ENCODE measurements around the gene AHNAK. TPM values are rescaled to one million over a fixed set of nuclear protein-coding genes. Genes with fewer than 3 reads are reported as not detected.
"Not testable (repeated sequence)": the region's sequence is repeated elsewhere in the genome, so short reads cannot be mapped to it uniquely, and the experiment has no call there.

Gene AHNAK
- total RNA-seq, 4 donors from 2014 or later, result 1,345 to 1,611 (median 1,532) TPM

DNA sequence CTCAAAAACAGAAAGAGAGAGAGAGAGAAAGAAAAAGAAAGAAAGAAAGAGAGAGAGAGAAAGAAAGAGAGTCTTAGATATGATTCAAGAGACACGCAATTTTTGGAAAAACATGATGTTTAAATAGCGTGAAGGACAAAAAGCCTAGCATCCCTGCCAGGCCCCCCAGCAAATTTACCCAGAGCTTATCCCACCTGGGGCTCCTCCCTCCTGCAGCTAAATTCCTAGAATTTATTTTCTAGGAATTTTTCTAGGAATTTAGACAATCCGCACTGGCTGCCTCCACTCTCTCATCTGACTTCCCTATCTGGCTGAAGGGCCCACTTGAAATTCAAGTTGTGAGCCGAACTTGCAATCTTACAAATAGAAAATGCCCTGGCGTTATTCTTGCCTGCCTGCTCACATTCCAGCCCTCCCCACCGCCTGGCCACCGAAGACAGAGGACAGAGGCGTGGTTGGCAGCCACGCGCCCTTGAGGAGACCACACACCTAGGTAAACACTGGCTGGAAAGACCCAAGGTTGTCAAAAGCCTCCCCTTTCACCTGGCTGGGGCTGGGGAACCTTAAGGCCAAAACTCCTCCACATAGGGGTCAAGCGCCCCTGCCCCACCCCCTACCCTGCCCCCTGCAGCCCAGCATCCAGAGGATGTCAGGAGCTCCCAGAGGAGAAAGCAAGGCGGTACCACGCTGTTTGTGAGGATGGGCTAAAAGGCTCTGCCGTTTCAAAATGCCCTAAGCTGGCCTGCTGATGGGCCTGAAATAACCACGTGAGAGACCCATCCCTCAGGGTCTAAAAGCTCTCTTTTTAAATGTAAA, 42.2 kb downstream of the AHNAK start:
- no peak overlapping the region for H3K4me3 ChIP-seq (ENCODE audit: low read depth, poor library complexity, severe bottlenecking)
- DNase-seq (ENCODE audit: low spot score in 2 of 2), result no peak
- WGBS, 2 donors, result 68 to 85% methylated on average over 15 of the region's 15 CpGs
- intact Hi-C loops (cut with DNase I; ENCODE audit: low total_unique reads), result no loop called here
- TF ChIP-seq, protein P1, sequence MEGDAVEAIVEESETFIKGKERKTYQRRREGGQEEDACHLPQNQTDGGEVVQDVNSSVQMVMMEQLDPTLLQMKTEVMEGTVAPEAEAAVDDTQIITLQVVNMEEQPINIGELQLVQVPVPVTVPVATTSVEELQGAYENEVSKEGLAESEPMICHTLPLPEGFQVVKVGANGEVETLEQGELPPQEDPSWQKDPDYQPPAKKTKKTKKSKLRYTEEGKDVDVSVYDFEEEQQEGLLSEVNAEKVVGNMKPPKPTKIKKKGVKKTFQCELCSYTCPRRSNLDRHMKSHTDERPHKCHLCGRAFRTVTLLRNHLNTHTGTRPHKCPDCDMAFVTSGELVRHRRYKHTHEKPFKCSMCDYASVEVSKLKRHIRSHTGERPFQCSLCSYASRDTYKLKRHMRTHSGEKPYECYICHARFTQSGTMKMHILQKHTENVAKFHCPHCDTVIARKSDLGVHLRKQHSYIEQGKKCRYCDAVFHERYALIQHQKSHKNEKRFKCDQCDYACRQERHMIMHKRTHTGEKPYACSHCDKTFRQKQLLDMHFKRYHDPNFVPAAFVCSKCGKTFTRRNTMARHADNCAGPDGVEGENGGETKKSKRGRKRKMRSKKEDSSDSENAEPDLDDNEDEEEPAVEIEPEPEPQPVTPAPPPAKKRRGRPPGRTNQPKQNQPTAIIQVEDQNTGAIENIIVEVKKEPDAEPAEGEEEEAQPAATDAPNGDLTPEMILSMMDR (IDR thresholded peaks at IDR 0.05), result no peak
- no peak for TF ChIP-seq POLR2A (IDR thresholded peaks at IDR 0.05)

DNA sequence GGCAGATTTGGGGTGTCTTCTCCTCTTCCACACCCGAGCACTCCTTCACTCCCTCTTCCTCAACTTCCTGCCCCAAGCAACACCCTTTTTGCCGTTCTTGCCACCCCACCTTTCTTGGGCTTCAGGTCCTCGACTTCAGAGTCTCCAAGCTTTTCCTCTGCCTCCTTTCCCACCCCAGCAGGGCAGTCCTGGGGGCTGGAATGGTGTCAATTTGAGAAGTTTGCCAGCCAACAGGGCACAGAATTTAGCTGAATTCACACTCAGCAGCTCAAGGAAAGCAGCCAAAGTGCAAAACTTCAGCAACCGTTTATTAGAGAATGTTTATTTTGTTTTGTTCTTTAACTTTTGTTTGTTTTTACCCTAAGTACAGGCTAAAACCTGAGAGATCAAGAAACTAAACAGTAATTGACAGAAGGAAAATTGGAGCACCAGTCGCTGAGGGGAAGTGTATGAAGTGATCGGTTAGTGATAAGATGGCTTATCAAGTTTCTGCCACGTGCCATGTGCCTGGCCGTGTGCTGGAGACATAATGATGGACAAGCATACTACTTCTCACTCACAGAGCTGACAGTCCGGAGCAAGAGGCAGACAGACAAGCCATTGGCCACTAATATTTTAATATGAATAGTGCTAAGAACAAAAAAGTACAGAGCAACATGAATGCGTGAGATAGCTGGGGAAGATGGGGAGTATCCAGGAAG, 44.4 kb downstream of the AHNAK start:
- intact Hi-C loops (cut with DNase I; ENCODE audit: low total_unique reads), result no loop called here
- H3K4me3 ChIP-seq (ENCODE audit: low read depth, poor library complexity, severe bottlenecking), result no peak overlapping the region
- DNase-seq (ENCODE audit: low spot score in 2 of 2), result no peak
- 34% methylated on average over 10 of the region's 10 CpGs for WGBS, 2 donors
- no peak for TF ChIP-seq POLR2A (IDR thresholded peaks at IDR 0.05)
- TF ChIP-seq, protein P1 (IDR thresholded peaks at IDR 0.05), result no peak

DNA sequence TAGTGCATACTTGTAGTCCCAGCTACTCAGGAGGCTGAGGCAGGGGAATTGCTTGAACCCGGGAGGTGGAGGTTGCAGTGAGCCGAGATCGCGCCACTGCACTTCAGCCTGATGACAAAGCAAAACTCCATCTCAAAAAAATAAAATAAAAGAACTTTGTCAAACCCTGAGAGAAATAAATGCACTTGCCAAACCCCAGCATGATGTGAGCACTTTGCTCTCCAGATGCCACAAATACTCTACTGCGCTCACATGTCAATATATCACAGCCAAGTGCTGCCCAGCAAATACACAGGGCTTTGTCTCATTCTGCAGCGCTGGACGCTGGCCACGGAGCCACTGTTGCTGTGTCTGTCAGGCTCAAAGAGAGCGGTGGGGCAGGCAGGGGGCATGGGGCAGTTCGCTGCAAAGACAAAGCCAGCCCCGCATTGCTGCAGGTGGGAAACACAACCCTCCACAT, 45.1 kb downstream of the AHNAK start:
- DNase-seq (ENCODE audit: low spot score in 2 of 2), result peak; percentile 53 to 94
- 58 to 65% methylated on average over 11 of the region's 11 CpGs for WGBS, 2 donors
- TF ChIP-seq, protein P1 (IDR thresholded peaks at IDR 0.05), result no peak
- TF ChIP-seq POLR2A (IDR thresholded peaks at IDR 0.05), result no peak
- intact Hi-C loops (cut with DNase I; ENCODE audit: low total_unique reads), result no loop called here
- H3K4me3 ChIP-seq (ENCODE audit: low read depth, poor library complexity, severe bottlenecking), result no peak overlapping the region

DNA sequence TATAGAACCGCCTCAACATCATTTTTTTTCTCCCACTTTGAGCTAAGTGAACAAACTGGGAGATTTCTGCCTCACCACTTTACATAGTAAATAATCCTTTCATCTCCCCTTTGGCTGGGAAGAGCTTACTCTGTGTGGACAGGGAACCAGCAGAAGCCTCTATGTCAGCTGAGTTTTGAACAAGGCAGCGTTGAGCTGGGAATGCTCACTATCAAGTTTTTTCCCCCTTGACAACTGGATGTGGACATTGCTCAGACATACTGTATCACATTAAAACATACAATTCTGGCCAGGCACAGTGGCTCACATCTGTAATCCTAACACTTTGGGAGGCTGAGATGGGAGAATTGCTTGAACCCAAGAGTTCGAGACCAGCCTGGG, 46.0 kb downstream of the AHNAK start:
- DNase-seq (ENCODE audit: low spot score in 2 of 2), result no peak
- 57 to 68% methylated on average over 3 of the region's 3 CpGs for WGBS, 2 donors
- no peak overlapping the region for H3K4me3 ChIP-seq (ENCODE audit: low read depth, poor library complexity, severe bottlenecking)
- no peak for TF ChIP-seq POLR2A (IDR thresholded peaks at IDR 0.05)
- TF ChIP-seq, protein P1 (IDR thresholded peaks at IDR 0.05), result no peak
- intact Hi-C loops (cut with DNase I; ENCODE audit: low total_unique reads), result no loop called here

DNA sequence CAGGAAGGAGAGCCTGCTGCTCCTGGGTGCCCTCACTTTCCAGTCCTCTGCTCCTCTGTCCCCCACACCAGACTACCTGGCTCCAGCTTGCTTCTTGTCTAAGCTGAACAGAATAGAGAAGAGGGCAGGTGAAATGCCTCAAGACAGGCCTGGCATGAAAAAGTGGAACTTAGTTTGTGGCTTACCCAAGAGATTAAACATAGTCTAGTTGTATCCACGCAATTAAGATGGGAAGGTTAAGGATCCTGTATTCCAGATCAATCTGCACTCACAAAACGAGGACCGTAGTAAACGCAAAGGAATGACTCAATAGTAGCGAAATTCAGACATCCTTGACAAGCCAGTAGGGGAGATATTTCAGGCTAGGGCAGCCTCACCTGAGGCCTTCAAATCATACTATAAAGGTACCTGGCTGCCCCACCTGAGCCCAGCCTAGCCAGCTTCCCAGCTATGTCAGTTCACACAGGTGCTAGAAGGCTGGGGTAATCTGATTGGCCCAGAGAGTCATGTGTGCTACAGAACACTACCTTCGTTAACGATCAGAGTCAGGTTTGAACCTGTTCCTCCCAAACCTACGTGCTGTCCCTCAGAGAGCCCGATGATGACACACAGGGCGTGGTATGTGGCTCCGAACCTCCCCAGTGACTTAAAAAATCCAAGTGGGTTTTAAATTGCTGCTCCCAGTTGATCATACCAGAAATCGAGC, 46.5 kb downstream of the AHNAK start:
- H3K4me3 ChIP-seq (ENCODE audit: low read depth, poor library complexity, severe bottlenecking), result no peak overlapping the region
- peak in 1 of 2 donors; percentile 84 for DNase-seq (ENCODE audit: low spot score in 2 of 2)
- WGBS, 2 donors, result 46 to 58% methylated on average over 12 of the region's 12 CpGs
- TF ChIP-seq, protein P1 (IDR thresholded peaks at IDR 0.05), result no peak
- no peak for TF ChIP-seq POLR2A (IDR thresholded peaks at IDR 0.05)
- intact Hi-C loops (cut with DNase I; ENCODE audit: low total_unique reads), result loop anchor here (5.0 kb wide), 1 partner anchor 42 kb away; no protein-coding TSS in a partner anchor

DNA sequence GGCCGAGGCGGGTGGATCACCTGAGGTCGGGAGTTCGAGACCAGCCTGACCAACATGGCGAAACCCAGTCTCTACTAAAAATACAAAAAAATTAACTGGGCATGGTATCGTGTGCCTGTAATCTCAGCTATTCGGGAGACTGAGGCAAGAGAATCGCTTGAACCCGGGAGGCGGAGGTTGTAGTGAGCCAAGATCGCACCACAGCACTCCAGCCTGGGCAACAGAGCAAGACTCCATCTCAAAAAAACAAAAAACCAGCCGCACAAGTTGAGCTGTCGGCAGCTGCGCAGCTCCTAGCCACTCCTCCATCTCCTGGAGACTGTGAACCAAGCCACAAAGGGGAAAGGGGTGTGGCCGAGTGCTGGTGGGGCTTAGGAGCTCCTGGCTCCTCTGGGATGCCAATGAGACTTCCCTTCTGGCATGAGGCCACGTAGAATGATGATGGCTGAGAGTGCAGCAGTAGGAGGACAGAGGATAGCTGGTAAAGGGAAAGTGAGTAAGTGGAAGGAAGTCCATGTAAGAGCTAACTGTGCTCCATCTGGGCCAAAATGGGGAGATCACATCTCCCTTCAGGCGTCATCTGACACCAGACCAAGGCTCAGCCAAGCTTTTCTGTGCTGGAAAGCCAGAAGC, 47.2 kb downstream of the AHNAK start:
- WGBS, 2 donors, result 58 to 59% methylated on average over 17 of the region's 17 CpGs
- intact Hi-C loops (cut with DNase I; ENCODE audit: low total_unique reads), result loop anchor here (5.0 kb wide), 1 partner anchor 43 kb away; no protein-coding TSS in a partner anchor
- DNase-seq (ENCODE audit: low spot score in 2 of 2), result peak; percentile 86 to 93
- H3K4me3 ChIP-seq (ENCODE audit: low read depth, poor library complexity, severe bottlenecking), result not testable (repeated sequence)

Data from lower leg skin (tissue), 4 donors.